ENCODE results near the gene IFNL2. TPM values are rescaled to one million over a fixed set of nuclear protein-coding genes. Genes with fewer than 3 reads are reported as not detected.

IFNL2 gene
- total RNA-seq, 1 experiment from 2014 or later, result 0.33 TPM

DNA sequence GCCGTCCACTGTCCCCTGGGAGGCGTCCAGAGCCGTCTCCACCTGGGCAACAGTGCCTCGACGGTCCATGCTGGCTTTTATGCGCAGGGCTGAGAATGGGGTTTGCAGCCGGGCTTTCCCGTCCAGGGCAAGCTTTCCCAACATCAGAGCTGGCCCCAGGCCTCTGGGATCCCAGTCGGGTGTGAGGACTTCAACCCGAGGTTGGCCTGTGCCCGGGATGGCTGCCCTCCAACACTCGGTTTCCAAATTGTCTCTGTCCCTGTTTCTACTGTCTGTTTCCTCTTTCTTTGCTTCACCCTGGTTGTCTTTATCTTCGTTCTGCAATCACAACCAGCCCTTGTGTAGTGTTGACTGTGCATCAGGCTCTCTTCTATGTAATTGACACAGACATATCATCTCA, 19.4 kb upstream of the IFNL2 start, which contains the start of gene IFNL4:
IFNL4 (minus strand) TSS at position 51 of the 400 bp plus-strand sequence.
- TF ChIP-seq SIN3A (IDR thresholded peaks at IDR 0.05; ENCODE audit: borderline replicate concordance, insufficient read depth, low read depth, low read length), result no peak
- TF ChIP-seq TCF7L2 (IDR thresholded peaks at IDR 0.05; ENCODE audit: low read depth, low read length), result no peak
- CTCF ChIA-PET, result no interaction called here
- intact Hi-C loops (cut with micrococcal nuclease; ENCODE audit: unreplicated experiment) (no loop called here), in situ Hi-C loops (cut with HindIII; ENCODE audit: low pct_unique_long_range_greater_than_20kb, low sequenced_read_pairs) (no loop called here)
- H3K36me3 ChIP-seq (ENCODE audit: control insufficient read depth, insufficient read depth, low read length), result no peaks in the 10 kb centered on the region
- ATAC-seq, result no peak
- H3K4me3 ChIP-seq (ENCODE audit: low read depth in 2 of 2, low read length in 2 of 2), result no peak within 1 kb of the TSS
- H3K9me3 ChIP-seq (ENCODE audit: control insufficient read depth, insufficient read depth, low read depth, low read length), result no peaks in the 10 kb centered on the region
- POLR2A ChIA-PET, result interaction anchor here (0.6 to 0.7 kb wide), 2 partner anchors 176 to 611 kb away, joined by 3 read pairs; no protein-coding TSS in a partner anchor
- BruUV-seq (replicated peaks), result no TSS peak
- H3K4me1 ChIP-seq (ENCODE audit: control insufficient read depth, insufficient read depth, low read length), result no peaks in the 10 kb centered on the region
- DNase-seq (ENCODE audit: low read depth, low spot score), result no peak
- H3K27ac ChIP-seq (ENCODE audit: low read length), result no peak within 1 kb of the TSS
- H3K27me3 ChIP-seq (ENCODE audit: control insufficient read depth, insufficient read depth, low read length), result peaks cover 3% of the 10 kb centered on the region; the same call in 1 of the 2 replicates

DNA sequence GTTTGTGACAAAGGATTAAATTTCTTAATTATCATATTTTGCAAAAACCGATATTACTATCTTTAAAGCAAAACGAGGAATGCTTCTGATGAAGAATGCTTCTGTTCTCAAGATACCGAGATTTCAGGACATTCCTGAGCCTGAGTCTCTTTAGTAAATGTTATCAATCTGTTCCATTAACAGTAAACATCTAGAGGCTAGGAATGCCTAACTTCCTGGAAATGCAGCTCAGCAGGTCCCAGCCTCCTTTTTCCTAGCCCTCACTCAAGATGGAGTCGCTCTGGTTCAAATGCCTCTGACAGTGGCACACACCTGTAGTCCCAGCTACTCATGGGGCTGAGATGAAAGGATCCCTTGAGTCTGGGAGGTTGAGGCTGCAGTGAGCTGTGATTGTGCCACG, 17.1 kb upstream of the IFNL2 start:
- peaks cover 3% of the 10 kb centered on the region; the same call in 1 of the 2 replicates for H3K27me3 ChIP-seq (ENCODE audit: control insufficient read depth, insufficient read depth, low read length)
- H3K9me3 ChIP-seq (ENCODE audit: control insufficient read depth, insufficient read depth, low read depth, low read length), result no peaks in the 10 kb centered on the region
- no peak overlapping the region for H3K4me3 ChIP-seq (ENCODE audit: low read depth in 2 of 2, low read length in 2 of 2)
- H3K36me3 ChIP-seq (ENCODE audit: control insufficient read depth, insufficient read depth, low read length), result no peaks in the 10 kb centered on the region
- H3K4me1 ChIP-seq (ENCODE audit: control insufficient read depth, insufficient read depth, low read length), result no peaks in the 10 kb centered on the region
- H3K27ac ChIP-seq (ENCODE audit: low read length), result no peak overlapping the region
- POLR2A ChIA-PET, result interaction anchor here (0.5 kb wide), 1 partner anchor 60 kb away, joined by 3 read pairs; no protein-coding TSS in a partner anchor
- CTCF ChIA-PET, result interaction anchor here (0.6 to 1.1 kb wide), 6 partner anchors 14 to 909 kb away, joined by 3 to 7 read pairs (median 5); no protein-coding TSS in a partner anchor
- intact Hi-C loops (cut with micrococcal nuclease; ENCODE audit: unreplicated experiment), result no loop called here
- in situ Hi-C loops (cut with HindIII; ENCODE audit: low pct_unique_long_range_greater_than_20kb, low sequenced_read_pairs), result loop anchor here (5.0 kb wide), 3 partner anchors 34 to 184 kb away; no protein-coding TSS in a partner anchor
- TF ChIP-seq TCF7L2 (IDR thresholded peaks at IDR 0.05; ENCODE audit: low read depth, low read length) (no peak), POLR2AphosphoS5 (IDR thresholded peaks at IDR 0.05; ENCODE audit: low read depth, low read length) (no peak), SIN3A (IDR thresholded peaks at IDR 0.05; ENCODE audit: borderline replicate concordance, insufficient read depth, low read depth, low read length) (no peak)
- TF ChIP-seq, protein P1, sequence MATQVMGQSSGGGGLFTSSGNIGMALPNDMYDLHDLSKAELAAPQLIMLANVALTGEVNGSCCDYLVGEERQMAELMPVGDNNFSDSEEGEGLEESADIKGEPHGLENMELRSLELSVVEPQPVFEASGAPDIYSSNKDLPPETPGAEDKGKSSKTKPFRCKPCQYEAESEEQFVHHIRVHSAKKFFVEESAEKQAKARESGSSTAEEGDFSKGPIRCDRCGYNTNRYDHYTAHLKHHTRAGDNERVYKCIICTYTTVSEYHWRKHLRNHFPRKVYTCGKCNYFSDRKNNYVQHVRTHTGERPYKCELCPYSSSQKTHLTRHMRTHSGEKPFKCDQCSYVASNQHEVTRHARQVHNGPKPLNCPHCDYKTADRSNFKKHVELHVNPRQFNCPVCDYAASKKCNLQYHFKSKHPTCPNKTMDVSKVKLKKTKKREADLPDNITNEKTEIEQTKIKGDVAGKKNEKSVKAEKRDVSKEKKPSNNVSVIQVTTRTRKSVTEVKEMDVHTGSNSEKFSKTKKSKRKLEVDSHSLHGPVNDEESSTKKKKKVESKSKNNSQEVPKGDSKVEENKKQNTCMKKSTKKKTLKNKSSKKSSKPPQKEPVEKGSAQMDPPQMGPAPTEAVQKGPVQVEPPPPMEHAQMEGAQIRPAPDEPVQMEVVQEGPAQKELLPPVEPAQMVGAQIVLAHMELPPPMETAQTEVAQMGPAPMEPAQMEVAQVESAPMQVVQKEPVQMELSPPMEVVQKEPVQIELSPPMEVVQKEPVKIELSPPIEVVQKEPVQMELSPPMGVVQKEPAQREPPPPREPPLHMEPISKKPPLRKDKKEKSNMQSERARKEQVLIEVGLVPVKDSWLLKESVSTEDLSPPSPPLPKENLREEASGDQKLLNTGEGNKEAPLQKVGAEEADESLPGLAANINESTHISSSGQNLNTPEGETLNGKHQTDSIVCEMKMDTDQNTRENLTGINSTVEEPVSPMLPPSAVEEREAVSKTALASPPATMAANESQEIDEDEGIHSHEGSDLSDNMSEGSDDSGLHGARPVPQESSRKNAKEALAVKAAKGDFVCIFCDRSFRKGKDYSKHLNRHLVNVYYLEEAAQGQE (IDR thresholded peaks at IDR 0.05; ENCODE audit: insufficient read depth in 1 of 2, low read depth in 2 of 2, low read length in 1 of 2), result no peak
- TF ChIP-seq, protein P2, sequence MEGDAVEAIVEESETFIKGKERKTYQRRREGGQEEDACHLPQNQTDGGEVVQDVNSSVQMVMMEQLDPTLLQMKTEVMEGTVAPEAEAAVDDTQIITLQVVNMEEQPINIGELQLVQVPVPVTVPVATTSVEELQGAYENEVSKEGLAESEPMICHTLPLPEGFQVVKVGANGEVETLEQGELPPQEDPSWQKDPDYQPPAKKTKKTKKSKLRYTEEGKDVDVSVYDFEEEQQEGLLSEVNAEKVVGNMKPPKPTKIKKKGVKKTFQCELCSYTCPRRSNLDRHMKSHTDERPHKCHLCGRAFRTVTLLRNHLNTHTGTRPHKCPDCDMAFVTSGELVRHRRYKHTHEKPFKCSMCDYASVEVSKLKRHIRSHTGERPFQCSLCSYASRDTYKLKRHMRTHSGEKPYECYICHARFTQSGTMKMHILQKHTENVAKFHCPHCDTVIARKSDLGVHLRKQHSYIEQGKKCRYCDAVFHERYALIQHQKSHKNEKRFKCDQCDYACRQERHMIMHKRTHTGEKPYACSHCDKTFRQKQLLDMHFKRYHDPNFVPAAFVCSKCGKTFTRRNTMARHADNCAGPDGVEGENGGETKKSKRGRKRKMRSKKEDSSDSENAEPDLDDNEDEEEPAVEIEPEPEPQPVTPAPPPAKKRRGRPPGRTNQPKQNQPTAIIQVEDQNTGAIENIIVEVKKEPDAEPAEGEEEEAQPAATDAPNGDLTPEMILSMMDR (IDR thresholded peaks at IDR 0.05), result no peak
- DNase-seq (ENCODE audit: low read depth, low spot score) (no peak), ATAC-seq (no peak)
- BruUV-seq (replicated peaks), result no TSS peak

DNA sequence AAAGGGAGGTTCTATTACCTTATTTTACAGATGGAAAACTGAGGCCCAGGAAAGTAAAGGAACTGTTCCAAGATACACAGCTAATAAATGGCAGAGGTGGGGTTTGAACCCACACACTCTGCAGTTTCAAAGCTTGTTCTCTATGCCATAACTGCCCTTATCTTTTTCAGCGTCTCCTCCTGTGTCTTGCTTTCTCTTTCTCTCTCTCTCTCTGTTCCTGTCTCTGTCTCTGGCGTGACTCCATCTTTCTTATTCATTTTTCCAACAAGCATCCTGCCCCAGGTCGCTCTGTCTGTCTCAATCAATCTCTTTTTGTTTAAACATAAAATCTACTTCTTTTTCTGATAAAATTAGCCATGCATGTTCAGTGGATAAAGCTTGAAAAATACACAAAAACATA, 16.4 kb upstream of the IFNL2 start:
- intact Hi-C loops (cut with micrococcal nuclease; ENCODE audit: unreplicated experiment) (no loop called here), in situ Hi-C loops (cut with HindIII; ENCODE audit: low pct_unique_long_range_greater_than_20kb, low sequenced_read_pairs) (loop anchor here (5.0 kb wide), 3 partner anchors 35 to 185 kb away; no protein-coding TSS in a partner anchor)
- TF ChIP-seq TCF7L2 (IDR thresholded peaks at IDR 0.05; ENCODE audit: low read depth, low read length) (no peak), SIN3A (IDR thresholded peaks at IDR 0.05; ENCODE audit: borderline replicate concordance, insufficient read depth, low read depth, low read length) (no peak), POLR2AphosphoS5 (IDR thresholded peaks at IDR 0.05; ENCODE audit: low read depth, low read length) (no peak)
- TF ChIP-seq, protein P2 (IDR thresholded peaks at IDR 0.05), result no peak
- TF ChIP-seq, protein P1 (IDR thresholded peaks at IDR 0.05; ENCODE audit: insufficient read depth in 1 of 2, low read depth in 2 of 2, low read length in 1 of 2), result no peak
- CTCF ChIA-PET, result interaction anchor here (0.7 to 1.1 kb wide), 6 partner anchors 24 to 909 kb away, joined by 3 to 10 read pairs (median 4); no protein-coding TSS in a partner anchor
- DNase-seq (ENCODE audit: low read depth, low spot score), result no peak
- Histone ChIP-seq H3K4me1 (ENCODE audit: control insufficient read depth, insufficient read depth, low read length) (no peaks in the 10 kb centered on the region), H3K4me3 (ENCODE audit: low read depth in 2 of 2, low read length in 2 of 2) (no peak overlapping the region), H3K36me3 (ENCODE audit: control insufficient read depth, insufficient read depth, low read length) (no peaks in the 10 kb centered on the region), H3K9me3 (ENCODE audit: control insufficient read depth, insufficient read depth, low read depth, low read length) (no peaks in the 10 kb centered on the region), H3K27ac (ENCODE audit: low read length) (no peak overlapping the region), H3K27me3 (ENCODE audit: control insufficient read depth, insufficient read depth, low read length) (peaks cover 3% of the 10 kb centered on the region; the same call in 1 of the 2 replicates)
- no peak for ATAC-seq
- BruUV-seq (replicated peaks), result no TSS peak
- POLR2A ChIA-PET, result interaction anchor here (0.5 kb wide), 1 partner anchor 60 kb away, joined by 3 read pairs; no protein-coding TSS in a partner anchor
